Lower lobe of right lung (tissue), 2 donors: ENCODE results near the gene TSHZ3. TPM values are rescaled to one million over a fixed set of nuclear protein-coding genes. Genes with fewer than 3 reads are reported as not detected.

Experiments
- ATAC-seq, 2 donors: fragments of 200-7000 bp; cut with Tn5 transposase; one replicate each; pipeline ENCODE4 v1.9.1; 2020 to 2022; ENCODE audit warnings: mild to moderate bottlenecking in 2 of 2, moderate library complexity in 2 of 2
- DNase-seq: peaks from one replicate; pipeline ENCODE4 v3.0.0-alpha.2; 2020
- H3K27ac ChIP-seq: fragments of 200-600 bp; one replicate; pipeline ENCODE4 v1.8.0; 2022
- H3K27me3 ChIP-seq: fragments of 200-600 bp; one replicate; pipeline ENCODE4 v1.8.0; 2022; ENCODE audit warnings: low read depth
- H3K36me3 ChIP-seq: fragments of 200-600 bp; one replicate; pipeline ENCODE4 v1.8.0; 2022; ENCODE audit warnings: mild to moderate bottlenecking
- H3K4me1 ChIP-seq: fragments of 200-600 bp; one replicate; pipeline ENCODE4 v1.8.0; 2022
- H3K4me3 ChIP-seq: fragments of 200-600 bp; one replicate; pipeline ENCODE4 v1.8.0; 2022; ENCODE audit warnings: mild to moderate bottlenecking
- H3K9me3 ChIP-seq: fragments of 200-600 bp; one replicate; pipeline ENCODE4 v1.8.0; 2022
- intact Hi-C: fragments of 100-400 bp; cut with DNase I; formaldehyde crosslinking; loops from one replicate; pipeline ENCODE4 v1.11.0; 2022
- total RNA-seq: library from RNA; stranded (reverse); fragmentation: NEBNext Ultra II Directional; extraction: Animal tissue kit (Norgen Biotek cat#: 25700); gene quantifications from one replicate; pipeline ENCODE4 v1.2.1, GENCODE V29; 2021
- TF ChIP-seq, protein P1 (sequence below): fragments of 200-600 bp; IDR thresholded peaks from one replicate; pipeline ENCODE4 v1.8.0; 2022; ENCODE audit warnings: antibody characterized with exemption, mild to moderate bottlenecking
- donor health status: DM: no; HTN: yes; CAD: no; lungs with severe emphysema.

The TSHZ3 gene
- total RNA-seq, 1 donor from 2014 or later = 5.7 TPM

GRCh38 chr19:31263328-31263727 is 85.9 kb downstream of the TSHZ3 start:
- Histone ChIP-seq H3K4me3 (no peak overlapping the region), H3K9me3 (no peaks in the 10 kb centered on the region), H3K4me1 (peaks cover 9% of the 10 kb centered on the region), H3K36me3 (no peaks in the 10 kb centered on the region), H3K27ac (no peak overlapping the region), H3K27me3 (peaks cover 4% of the 10 kb centered on the region)
- ATAC-seq (no peak), DNase-seq (no peak)
- TF ChIP-seq, protein P1, sequence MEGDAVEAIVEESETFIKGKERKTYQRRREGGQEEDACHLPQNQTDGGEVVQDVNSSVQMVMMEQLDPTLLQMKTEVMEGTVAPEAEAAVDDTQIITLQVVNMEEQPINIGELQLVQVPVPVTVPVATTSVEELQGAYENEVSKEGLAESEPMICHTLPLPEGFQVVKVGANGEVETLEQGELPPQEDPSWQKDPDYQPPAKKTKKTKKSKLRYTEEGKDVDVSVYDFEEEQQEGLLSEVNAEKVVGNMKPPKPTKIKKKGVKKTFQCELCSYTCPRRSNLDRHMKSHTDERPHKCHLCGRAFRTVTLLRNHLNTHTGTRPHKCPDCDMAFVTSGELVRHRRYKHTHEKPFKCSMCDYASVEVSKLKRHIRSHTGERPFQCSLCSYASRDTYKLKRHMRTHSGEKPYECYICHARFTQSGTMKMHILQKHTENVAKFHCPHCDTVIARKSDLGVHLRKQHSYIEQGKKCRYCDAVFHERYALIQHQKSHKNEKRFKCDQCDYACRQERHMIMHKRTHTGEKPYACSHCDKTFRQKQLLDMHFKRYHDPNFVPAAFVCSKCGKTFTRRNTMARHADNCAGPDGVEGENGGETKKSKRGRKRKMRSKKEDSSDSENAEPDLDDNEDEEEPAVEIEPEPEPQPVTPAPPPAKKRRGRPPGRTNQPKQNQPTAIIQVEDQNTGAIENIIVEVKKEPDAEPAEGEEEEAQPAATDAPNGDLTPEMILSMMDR = no peak
- intact Hi-C loops = no loop called here

GRCh38 chr19:31262725-31263191 is 86.5 kb downstream of the TSHZ3 start:
- TF ChIP-seq, protein P1 = no peak
- H3K36me3 ChIP-seq = no peaks in the 10 kb centered on the region
- H3K27me3 ChIP-seq = peaks cover 4% of the 10 kb centered on the region
- no peak overlapping the region for H3K27ac ChIP-seq
- intact Hi-C loops = no loop called here
- DNase-seq (no peak), ATAC-seq (no peak)
- H3K4me1 ChIP-seq = peaks cover 9% of the 10 kb centered on the region
- H3K9me3 ChIP-seq = no peaks in the 10 kb centered on the region
- H3K4me3 ChIP-seq = no peak overlapping the region

DNA sequence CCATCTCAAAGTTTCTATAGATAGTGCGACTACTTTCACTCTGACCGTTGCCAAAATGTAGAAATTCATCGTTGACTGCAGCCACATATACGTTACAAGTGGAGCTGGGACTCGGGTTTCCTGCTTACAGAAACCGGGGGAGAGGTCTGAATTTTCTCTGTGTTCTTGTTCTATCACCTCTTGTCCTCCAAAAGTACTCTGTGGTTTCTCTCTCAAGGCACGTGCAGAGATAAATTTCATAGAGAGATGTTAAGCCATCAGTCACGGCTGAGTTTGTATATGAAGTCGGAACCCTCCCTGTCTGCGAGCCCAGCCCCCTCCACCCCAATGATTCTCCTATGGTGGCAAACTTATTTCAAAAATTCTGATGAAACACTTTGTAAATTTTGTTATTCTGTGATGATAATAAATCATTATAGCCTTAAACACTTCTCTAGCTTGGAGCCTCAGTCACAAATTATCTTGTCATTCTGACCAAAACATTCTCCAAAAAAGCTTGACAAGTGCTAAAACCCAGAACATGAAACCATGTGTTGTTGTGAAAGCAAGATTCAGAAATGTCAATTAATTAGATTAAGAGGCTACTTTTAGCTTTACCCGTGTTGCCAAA is 87.5 kb downstream of the TSHZ3 start:
- peaks cover 9% of the 10 kb centered on the region for H3K4me1 ChIP-seq
- H3K4me3 ChIP-seq = no peak overlapping the region
- intact Hi-C loops = no loop called here
- ATAC-seq (no peak), DNase-seq (no peak)
- H3K27ac ChIP-seq = no peak overlapping the region
- TF ChIP-seq, protein P1 = no peak
- no peaks in the 10 kb centered on the region for H3K36me3 ChIP-seq
- H3K27me3 ChIP-seq = peaks cover 4% of the 10 kb centered on the region
- H3K9me3 ChIP-seq = no peaks in the 10 kb centered on the region

- Histone ChIP-seq H3K4me1 (peaks cover 9% of the 10 kb centered on the region), H3K4me3 (no peak overlapping the region), H3K9me3 (no peaks in the 10 kb centered on the region), H3K27ac (no peak overlapping the region), H3K36me3 (no peaks in the 10 kb centered on the region), H3K27me3 (peaks cover 4% of the 10 kb centered on the region)
- TF ChIP-seq, protein P1 = no peak
- intact Hi-C loops = no loop called here
- ATAC-seq (no peak), DNase-seq (no peak)
Observed at GRCh38 chr19:31261019-31261602, 88.1 kb downstream of the TSHZ3 start.

- Histone ChIP-seq H3K27ac (no peak overlapping the region), H3K36me3 (no peaks in the 10 kb centered on the region), H3K4me3 (no peak overlapping the region), H3K9me3 (no peaks in the 10 kb centered on the region), H3K4me1 (peaks cover 9% of the 10 kb centered on the region), H3K27me3 (peaks cover 4% of the 10 kb centered on the region)
- TF ChIP-seq, protein P1 = no peak
- intact Hi-C loops = no loop called here
- DNase-seq (no peak), ATAC-seq (no peak)
Observed at GRCh38 chr19:31260171-31260933, 88.9 kb downstream of the TSHZ3 start.
